HG02981 (cell line): ENCODE measurements around the gene DNAAF8.

Source experiments
- ATAC-seq: cut with Tn5 transposase; IDR thresholded peaks from one replicate; pipeline ENCODE4 v1.9.1; 2021; ENCODE audit warnings: mild to moderate bottlenecking, moderate library complexity; ENCODE audit not compliant: unreplicated experiment

Gene DNAAF8

GRCh38 chr16:4734063-4734729, at the start of gene DNAAF8, which contains the start of gene ANKS3:
DNAAF8 (plus strand) TSS chr16:4734537; CDS start chr16:4736515, 1,978 bp downstream.
ANKS3 (minus strand) TSS chr16:4734271; CDS start chr16:4730149, 4,122 bp downstream.
- ATAC-seq, result peak; percentile 68

GRCh38 chr16:4684763-4685162, 49.6 kb upstream of the DNAAF8 start:
- ATAC-seq, result no peak

GRCh38 chr16:4685292-4685691, 49.0 kb upstream of the DNAAF8 start:
- ATAC-seq, result no peak

- ATAC-seq, result no peak
These were observed 48.4 kb upstream of the DNAAF8 start for GRCh38 chr16:4685776-4686496.

- ATAC-seq, result no peak
These were observed 47.7 kb upstream of the DNAAF8 start for GRCh38 chr16:4686497-4687210.

- ATAC-seq, result no peak
These were observed 46.9 kb upstream of the DNAAF8 start for GRCh38 chr16:4687416-4687815.

- no peak for ATAC-seq
These were observed 46.2 kb upstream of the DNAAF8 start for GRCh38 chr16:4687946-4688673.

- no peak for ATAC-seq
These were observed 45.7 kb upstream of the DNAAF8 start for GRCh38 chr16:4688674-4689045.

- no peak for ATAC-seq
These were observed 45.2 kb upstream of the DNAAF8 start for GRCh38 chr16:4689091-4689671.

GRCh38 chr16:4689864-4690704, 44.3 kb upstream of the DNAAF8 start:
- no peak for ATAC-seq

- no peak for ATAC-seq
These were observed 43.2 kb upstream of the DNAAF8 start for GRCh38 chr16:4690946-4691665.

- ATAC-seq, result no peak
These were observed 42.5 kb upstream of the DNAAF8 start for GRCh38 chr16:4691666-4692412.

- ATAC-seq, result peak; percentile 18
These were observed 41.7 kb upstream of the DNAAF8 start for GRCh38 chr16:4692460-4693295.

- ATAC-seq, result peak; percentile 92
These were observed 40.9 kb upstream of the DNAAF8 start, which contains the start of gene NUDT16L1 for GRCh38 chr16:4693296-4693955. NUDT16L1 (plus strand) TSS chr16:4693562; CDS start chr16:4693727, 165 bp downstream.

- ATAC-seq, result peak; percentile 4
These were observed 40.2 kb upstream of the DNAAF8 start for GRCh38 chr16:4693956-4694641.
